Panc1 (cell line): ENCODE data around the gene SFPQ. TPM values are rescaled to one million over a fixed set of nuclear protein-coding genes. Genes with fewer than 3 reads are reported as not detected.

Experiments
- ATAC-seq: fragments of 200-7000 bp; cut with Tn5 transposase; 2 replicates; pipeline ENCODE4 v1.9.1; 2020; ENCODE audit warnings: mild to moderate bottlenecking, moderate library complexity
- BruUV-seq: library from RNA; stranded (reverse); fragments of 400-500 nt; replicated peaks from 2 replicates; lab custom pipeline; 2021; lab: Mats Ljungman, UMichigan
- CTCF ChIA-PET: fragments of 300-600 bp; sonication (Branson Sonifier 250); formaldehyde crosslinking; loops from one replicate; lab custom pipeline; 2022; ENCODE audit warnings: antibody characterized with exemption; lab: Charles Lee
- POLR2A ChIA-PET: fragments of 300-600 bp; sonication (Branson Sonifier 250); formaldehyde crosslinking; loops from one replicate; lab custom pipeline; 2022; ENCODE audit warnings: antibody characterized with exemption; lab: Charles Lee
- DNase-seq: peaks from one replicate; pipeline ENCODE4 v3.0.0-alpha.2; 2010; ENCODE audit warnings: low read depth, low spot score
- H3K27ac ChIP-seq: 2 replicates; pipeline ENCODE4 v1.5.1; 2011; ENCODE audit warnings: mild to moderate bottlenecking, low read length, inconsistent platforms
- H3K27me3 ChIP-seq: fragments of 200-500 bp; sonication (Bioruptor generic); 2 replicates; pipeline ENCODE4 v1.6.0; 2014; ENCODE audit warnings: low read length, inconsistent platforms; ENCODE audit not compliant: control insufficient read depth, insufficient read depth
- H3K36me3 ChIP-seq: fragments of 200-500 bp; sonication (Bioruptor generic); 2 replicates; pipeline ENCODE4 v1.5.1; 2014; ENCODE audit warnings: inconsistent platforms, mild to moderate bottlenecking, low read length, moderate library complexity; ENCODE audit not compliant: control insufficient read depth, insufficient read depth
- H3K4me1 ChIP-seq: 2 replicates; pipeline ENCODE4 v1.5.1; 2011; ENCODE audit warnings: inconsistent platforms, mild to moderate bottlenecking, low read length, moderate library complexity; ENCODE audit not compliant: control insufficient read depth, insufficient read depth
- H3K4me3 ChIP-seq, 2 experiments: 2 replicates each; pipeline ENCODE4 v1.5.1; 2011 to 2012; ENCODE audit warnings: low read depth in 2 of 2, low read length in 2 of 2, mild to moderate bottlenecking in 2 of 2, inconsistent platforms in 1 of 2, moderate library complexity in 1 of 2
- H3K9me3 ChIP-seq: fragments of 200-500 bp; sonication (Bioruptor generic); 2 replicates; pipeline ENCODE4 v1.5.1; 2014; ENCODE audit warnings: low read depth, mild to moderate bottlenecking, inconsistent platforms, low read length, moderate library complexity; ENCODE audit not compliant: control insufficient read depth, insufficient read depth
- CTCF ChIP-seq: fragments of 450-650 bp; IDR thresholded peaks from 2 replicates; pipeline ENCODE4 v1.5.1; 2017; ENCODE audit warnings: mild to moderate bottlenecking
- POLR2AphosphoS5 ChIP-seq: IDR thresholded peaks from 2 replicates; pipeline ENCODE4 v1.6.1; 2012; ENCODE audit warnings: mild to moderate bottlenecking, low read depth, low read length, moderate library complexity
- REST ChIP-seq, 2 experiments: IDR thresholded peaks; 2 replicates each; pipeline ENCODE4 v1.6.1; 2011 to 2012; ENCODE audit warnings: low read depth in 2 of 2, control low read depth in 1 of 2, low read length in 1 of 2, mild to moderate bottlenecking in 1 of 2, moderate library complexity in 1 of 2; ENCODE audit not compliant: insufficient read depth in 1 of 2
- SIN3A ChIP-seq: IDR thresholded peaks from 2 replicates; pipeline ENCODE4 v1.6.1; 2012; ENCODE audit warnings: low read depth, mild to moderate bottlenecking, low read length, moderate library complexity, borderline replicate concordance; ENCODE audit not compliant: insufficient read depth
- TCF7L2 ChIP-seq: IDR thresholded peaks from 2 replicates; pipeline ENCODE4 v1.6.1; 2011; ENCODE audit warnings: mild to moderate bottlenecking, low read depth, low read length, inconsistent platforms
- in situ Hi-C: cut with HindIII; loops from 2 replicates; pipeline ENCODE4 v1.10.0; 2016; ENCODE audit warnings: low sequenced_read_pairs, low pct_unique_long_range_greater_than_20kb
- intact Hi-C: fragments of 100-400 bp; cut with micrococcal nuclease; formaldehyde crosslinking; loops from one replicate; pipeline ENCODE4 v1.10.0; 2022; ENCODE audit not compliant: unreplicated experiment
- total RNA-seq: library from RNA; stranded (reverse); gene quantifications from one replicate; pipeline ENCODE4 v1.2.1, GENCODE V29; 2021; ENCODE audit not compliant: unreplicated experiment

SFPQ gene
- total RNA-seq, 1 experiment from 2014 or later = 266 TPM

GRCh38 chr1:35190784-35191183 lies 2.2 kb downstream of the SFPQ start:
- in situ Hi-C loops (no loop called here), intact Hi-C loops (no loop called here)
- DNase-seq = no peak
- TF ChIP-seq SIN3A (no peak), POLR2AphosphoS5 (no peak), TCF7L2 (no peak), CTCF (no peak), REST (IDR thresholded peaks at IDR 0.05; ENCODE audit: insufficient read depth in 1 of 2, low read depth in 2 of 2, low read length in 1 of 2) (no peak)
- Histone ChIP-seq H3K27ac (peak overlapping the region; percentile 76), H3K4me1 (peaks cover 29% of the 10 kb centered on the region), H3K36me3 (peaks cover 57% of the 10 kb centered on the region), H3K9me3 (no peaks in the 10 kb centered on the region), H3K27me3 (no peaks in the 10 kb centered on the region), H3K4me3 (peak overlapping the region; percentile 84 to 86)
- CTCF ChIA-PET = no interaction called here
- TSS peak; percentile 77 for BruUV-seq
- POLR2A ChIA-PET = interaction anchor here (0.5 to 0.7 kb wide), 2 partner anchors 25 to 1143 kb away, joined by 3 to 4 read pairs; no protein-coding TSS in a partner anchor
- ATAC-seq = no peak

- H3K27ac ChIP-seq = 0 out of 2 replicates have a peak overlapping the region, but pooled peaks have one; percentile 10
- no peak for TF ChIP-seq REST (IDR thresholded peaks at IDR 0.05; ENCODE audit: insufficient read depth in 1 of 2, low read depth in 2 of 2, low read length in 1 of 2)
- TF ChIP-seq CTCF = no peak
- no peak for TF ChIP-seq SIN3A
- TF ChIP-seq TCF7L2 = no peak
- no peak for TF ChIP-seq POLR2AphosphoS5
- in situ Hi-C loops = no loop called here
- H3K4me3 ChIP-seq = peak overlapping the region; percentile 84 to 86; a peak in 3 of 4 replicates
- peaks cover 29% of the 10 kb centered on the region for H3K4me1 ChIP-seq
- ChIA-PET POLR2A (no interaction called here), CTCF (no interaction called here)
- H3K9me3 ChIP-seq = no peaks in the 10 kb centered on the region
- H3K36me3 ChIP-seq = peaks cover 77% of the 10 kb centered on the region
- intact Hi-C loops = no loop called here
- no peaks in the 10 kb centered on the region for H3K27me3 ChIP-seq
- DNase-seq = no peak
- ATAC-seq = no peak
- no TSS peak for BruUV-seq
Observed at GRCh38 chr1:35188578-35189392, 4.2 kb downstream of the SFPQ start.
